HG03064 (cell line): Measurements from ENCODE around the gene PTPRF.
"Not testable (repeated sequence)": the region's sequence is repeated elsewhere in the genome, so short reads cannot be mapped to it uniquely, and the experiment has no call there.

Experiments used
- ATAC-seq: cut with Tn5 transposase; IDR thresholded peaks from one replicate; pipeline ENCODE4 v1.9.1; 2021; ENCODE audit warnings: low read depth; ENCODE audit not compliant: unreplicated experiment

PTPRF gene

GRCh38 chr1:43536196-43536863 lies 5.6 kb downstream of the PTPRF start:
- no peak for ATAC-seq

- no peak for ATAC-seq
Measured at GRCh38 chr1:43536864-43537358, 6.2 kb downstream of the PTPRF start.

GRCh38 chr1:43537423-43538142 lies 6.9 kb downstream of the PTPRF start:
- ATAC-seq, result no peak

GRCh38 chr1:43538143-43538487 lies 7.4 kb downstream of the PTPRF start:
- ATAC-seq, result no peak

- ATAC-seq, result no peak
Measured at GRCh38 chr1:43538969-43539368, 8.3 kb downstream of the PTPRF start.

- no peak for ATAC-seq
Measured at GRCh38 chr1:43539726-43540434, 9.2 kb downstream of the PTPRF start.

- no peak for ATAC-seq
Measured at GRCh38 chr1:43540653-43541071, 10.0 kb downstream of the PTPRF start.

GRCh38 chr1:43541141-43541540 lies 10.5 kb downstream of the PTPRF start:
- no peak for ATAC-seq

- no peak for ATAC-seq
Measured at GRCh38 chr1:43541721-43542401, 11.2 kb downstream of the PTPRF start.

GRCh38 chr1:43542527-43543458 lies 12.1 kb downstream of the PTPRF start:
- no peak for ATAC-seq

- ATAC-seq, result no peak
Measured at GRCh38 chr1:43543567-43543966, 12.9 kb downstream of the PTPRF start.

GRCh38 chr1:43545339-43545694 lies 14.6 kb downstream of the PTPRF start:
- no peak for ATAC-seq

GRCh38 chr1:43545695-43546387 lies 15.2 kb downstream of the PTPRF start:
- no peak for ATAC-seq

- no peak for ATAC-seq
Measured at GRCh38 chr1:43546388-43547100, 15.9 kb downstream of the PTPRF start.

GRCh38 chr1:43547538-43548072 lies 16.9 kb downstream of the PTPRF start:
- no peak for ATAC-seq

GRCh38 chr1:43548285-43549271 lies 17.9 kb downstream of the PTPRF start:
- no peak for ATAC-seq

- not testable (repeated sequence) for ATAC-seq
Measured at GRCh38 chr1:43549394-43549793, 18.7 kb downstream of the PTPRF start.
